Spleen (tissue), 7 donors: ENCODE data around the gene TMEM131L.
A peak's percentile ranks its signal among the peaks of the same experiment; 100 is the strongest.

Source experiments
- POLR2A ChIP-seq, 3 donors: fragments of 450-650 bp; IDR thresholded peaks; one replicate each; pipeline ENCODE4 v1.5.1; 2017; ENCODE audit warnings: antibody characterized with exemption in 3 of 3, mild to moderate bottlenecking in 1 of 3
- POLR2AphosphoS5 ChIP-seq, 3 donors: sonication (generic); formaldehyde crosslinking; IDR thresholded peaks; one replicate each; pipeline ENCODE4 v1.5.1; 2017; ENCODE audit warnings: antibody characterized with exemption in 3 of 3
- TF ChIP-seq, protein P1 (sequence below), 11 experiments: fragments of 200-600 bp in 7 of 11; fragments of 450-650 bp in 4 of 11; sonication (generic) in 4 of 11; IDR thresholded peaks in 8 of 11; conservative IDR thresholded peaks in 3 of 11; 1 replicate in 7 of 11; 2 replicates in 4 of 11; pipeline versions ENCODE4 v1.4.0 to v1.8.0; 2016 to 2021; ENCODE audit warnings: antibody characterized with exemption in 11 of 11, inconsistent platforms in 4 of 11, mild to moderate bottlenecking in 1 of 11
- donor health status: DM: no; HTN: no; CAD: no; lungs with moderate emphysema.
- donor health status: DM: no; HTN: no; CAD: no.
- donor health status: DM: no; HTN: no; CAD: no.

- TF ChIP-seq, protein P1, sequence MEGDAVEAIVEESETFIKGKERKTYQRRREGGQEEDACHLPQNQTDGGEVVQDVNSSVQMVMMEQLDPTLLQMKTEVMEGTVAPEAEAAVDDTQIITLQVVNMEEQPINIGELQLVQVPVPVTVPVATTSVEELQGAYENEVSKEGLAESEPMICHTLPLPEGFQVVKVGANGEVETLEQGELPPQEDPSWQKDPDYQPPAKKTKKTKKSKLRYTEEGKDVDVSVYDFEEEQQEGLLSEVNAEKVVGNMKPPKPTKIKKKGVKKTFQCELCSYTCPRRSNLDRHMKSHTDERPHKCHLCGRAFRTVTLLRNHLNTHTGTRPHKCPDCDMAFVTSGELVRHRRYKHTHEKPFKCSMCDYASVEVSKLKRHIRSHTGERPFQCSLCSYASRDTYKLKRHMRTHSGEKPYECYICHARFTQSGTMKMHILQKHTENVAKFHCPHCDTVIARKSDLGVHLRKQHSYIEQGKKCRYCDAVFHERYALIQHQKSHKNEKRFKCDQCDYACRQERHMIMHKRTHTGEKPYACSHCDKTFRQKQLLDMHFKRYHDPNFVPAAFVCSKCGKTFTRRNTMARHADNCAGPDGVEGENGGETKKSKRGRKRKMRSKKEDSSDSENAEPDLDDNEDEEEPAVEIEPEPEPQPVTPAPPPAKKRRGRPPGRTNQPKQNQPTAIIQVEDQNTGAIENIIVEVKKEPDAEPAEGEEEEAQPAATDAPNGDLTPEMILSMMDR (IDR thresholded peaks at IDR 0.05 in 8 of 11, conservative IDR thresholded peaks at IDR 0.05 in 3 of 11): peak in 2 of 11 experiments; percentile 24 to 32
- TF ChIP-seq POLR2AphosphoS5 (IDR thresholded peaks at IDR 0.05) (peak; percentile 80 to 93 (median 83)), POLR2A (IDR thresholded peaks at IDR 0.05) (peak in 1 of 3 donors; percentile 11)
Measured at GRCh38 chr4:153684182-153684970, 218.2 kb downstream of the TMEM131L start, which contains the start of gene TLR2.
